HT1080 (cell line): ENCODE results near the gene SPATA19. TPM values are rescaled to one million over a fixed set of nuclear protein-coding genes. Genes with fewer than 3 reads are reported as not detected.

ENCODE experiments used
- DNase-seq: peaks from one replicate; pipeline ENCODE4 v3.0.0-alpha.2; 2015; ENCODE audit warnings: low read depth
- total RNA-seq: library from RNA; depleted of rRNA; stranded (reverse); fragments of >200 nt; shearing (Covaris generic); gene quantifications from 2 replicates; pipeline ENCODE4 v1.2.3, GENCODE V29; 2014

SPATA19 gene
- total RNA-seq, 1 experiment from 2014 or later = not detected

- no peak for DNase-seq
These were observed 26.2 kb downstream of the SPATA19 start for GRCh38 chr11:133819114-133819513.

GRCh38 chr11:133818302-133818701, 27.0 kb downstream of the SPATA19 start:
- DNase-seq = no peak

DNA sequence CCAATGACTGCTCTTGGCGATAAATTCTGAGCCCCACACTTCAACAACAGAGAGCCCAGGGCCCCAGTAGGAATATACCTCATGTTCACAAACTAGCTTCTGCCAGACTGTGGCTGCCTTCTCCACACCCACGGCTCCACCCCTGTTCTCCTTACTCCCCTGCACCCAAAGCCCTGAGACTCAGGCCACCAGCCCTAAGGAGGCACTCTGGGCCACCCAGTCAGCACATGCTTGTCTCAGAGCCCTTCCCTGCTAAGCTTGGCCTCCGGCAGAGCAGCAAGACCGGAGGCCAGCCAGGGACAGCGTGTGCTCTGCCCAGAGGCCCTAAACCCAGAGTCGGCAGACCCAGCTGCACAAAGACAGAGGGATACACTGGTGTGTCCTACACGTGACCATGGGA, 27.9 kb downstream of the SPATA19 start:
- no peak for DNase-seq

GRCh38 chr11:133816146-133816870, 29.0 kb downstream of the SPATA19 start:
- no peak for DNase-seq

DNA sequence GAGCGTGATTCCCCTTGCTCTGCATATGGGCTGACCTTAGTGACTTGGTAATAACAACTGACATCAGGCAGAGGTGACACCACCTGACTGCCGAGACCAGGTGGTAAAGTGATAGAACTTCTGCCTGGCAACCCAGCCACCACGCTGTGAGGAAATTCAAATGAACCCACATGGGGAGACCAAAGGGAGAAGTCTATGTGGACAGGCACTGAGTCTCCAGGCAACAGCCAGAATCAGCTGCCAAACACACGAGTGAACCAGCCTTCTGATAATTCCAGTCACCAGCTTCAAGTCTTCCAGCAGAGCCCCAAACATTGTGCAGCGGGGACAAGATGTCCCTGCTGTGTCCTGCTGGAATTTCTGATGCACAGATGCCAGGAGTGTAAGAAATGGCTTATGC, 29.7 kb downstream of the SPATA19 start:
- no peak for DNase-seq

DNA sequence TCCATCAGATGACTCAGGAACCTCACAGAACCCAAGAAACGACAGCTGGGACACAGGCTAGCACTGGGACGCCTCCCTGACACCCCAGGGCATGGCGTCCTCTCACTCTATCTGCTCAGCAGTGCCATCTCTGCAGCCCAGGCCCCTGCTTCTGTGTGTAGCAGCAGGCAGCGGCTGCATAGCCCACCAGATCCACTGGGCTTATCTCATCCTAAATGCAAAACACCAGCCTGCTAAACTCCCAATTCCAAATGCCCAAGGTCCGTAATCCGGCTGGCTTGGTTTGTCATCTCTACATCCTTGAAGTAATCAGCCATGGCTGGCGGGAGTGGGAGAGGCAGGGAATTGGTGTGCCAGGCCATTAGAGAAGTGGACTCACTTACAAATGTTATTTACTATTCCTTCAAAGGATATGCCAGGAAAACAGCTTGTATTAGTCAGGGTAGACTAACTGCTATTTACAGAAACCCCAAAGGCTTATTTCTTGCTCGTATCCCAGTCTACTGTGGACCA, 30.7 kb downstream of the SPATA19 start:
- no peak for DNase-seq

- DNase-seq = no peak
These were observed 33.2 kb downstream of the SPATA19 start for GRCh38 chr11:133811850-133812685.

GRCh38 chr11:133810766-133811165, 34.5 kb downstream of the SPATA19 start:
- no peak for DNase-seq

- DNase-seq = no peak
These were observed 35.5 kb downstream of the SPATA19 start for GRCh38 chr11:133809569-133810491.

GRCh38 chr11:133808393-133809140, 36.7 kb downstream of the SPATA19 start:
- no peak for DNase-seq

- peak; percentile 40 for DNase-seq
These were observed 42.3 kb downstream of the SPATA19 start for GRCh38 chr11:133803026-133803425.

- no peak for DNase-seq
These were observed 44.0 kb downstream of the SPATA19 start for GRCh38 chr11:133801356-133801755.

GRCh38 chr11:133800666-133801065, 44.6 kb downstream of the SPATA19 start:
- no peak for DNase-seq

- DNase-seq = no peak
These were observed 47.8 kb downstream of the SPATA19 start for GRCh38 chr11:133797554-133797953.

DNA sequence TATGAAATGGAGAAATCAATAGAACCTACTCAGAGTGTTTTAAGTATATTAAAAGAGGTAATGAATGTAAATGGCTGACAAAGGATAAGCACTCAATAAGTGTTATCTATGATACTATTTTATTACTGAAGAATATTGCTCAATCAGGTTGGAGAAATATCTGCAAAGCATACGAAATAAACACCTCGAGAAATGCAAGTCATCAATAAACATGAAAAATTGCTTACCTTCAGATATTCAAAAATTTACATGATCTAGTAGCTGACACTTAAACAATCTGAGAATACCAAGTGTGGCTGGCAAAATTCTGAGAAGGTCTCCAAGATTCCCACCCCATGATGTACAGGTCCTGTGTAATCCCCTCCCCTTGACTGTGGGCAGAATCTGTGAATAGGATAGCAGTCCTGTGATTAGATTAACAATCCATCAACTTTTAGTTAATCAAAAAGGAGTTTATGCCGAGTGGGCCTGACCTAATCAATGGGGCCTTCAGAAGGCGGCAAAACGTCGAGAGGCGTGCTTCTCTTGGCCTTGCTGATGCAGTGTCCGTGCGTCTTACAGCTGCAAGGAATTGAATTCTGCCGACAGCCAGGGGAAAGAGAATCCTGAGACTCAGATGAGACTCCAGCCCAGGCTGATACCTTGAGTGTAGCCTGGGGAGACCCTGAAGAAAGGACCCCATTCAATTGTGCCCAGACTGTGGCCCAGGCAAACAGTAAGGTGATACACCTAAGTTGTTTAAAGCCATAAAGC, 49.1 kb downstream of the SPATA19 start:
- no peak for DNase-seq

DNA sequence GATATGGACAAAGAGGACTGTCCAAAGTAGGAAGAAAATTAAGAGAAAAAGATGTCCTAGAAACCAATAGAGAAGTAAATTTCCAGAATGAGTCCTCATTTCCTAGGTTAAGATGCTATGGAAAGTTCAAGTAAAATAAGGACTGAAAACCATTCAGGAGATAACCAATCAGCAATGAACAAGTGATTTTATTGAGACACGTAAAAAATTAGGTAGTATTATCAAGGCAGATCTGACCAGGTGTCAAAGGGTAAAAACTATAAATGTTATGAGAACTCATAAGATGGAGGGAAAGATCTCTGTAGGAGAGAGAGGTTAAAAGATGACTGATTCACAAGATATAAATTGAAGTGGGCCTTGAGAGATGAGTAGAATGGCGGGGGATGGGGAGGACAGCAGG, 50.2 kb downstream of the SPATA19 start:
- DNase-seq = no peak

DNA sequence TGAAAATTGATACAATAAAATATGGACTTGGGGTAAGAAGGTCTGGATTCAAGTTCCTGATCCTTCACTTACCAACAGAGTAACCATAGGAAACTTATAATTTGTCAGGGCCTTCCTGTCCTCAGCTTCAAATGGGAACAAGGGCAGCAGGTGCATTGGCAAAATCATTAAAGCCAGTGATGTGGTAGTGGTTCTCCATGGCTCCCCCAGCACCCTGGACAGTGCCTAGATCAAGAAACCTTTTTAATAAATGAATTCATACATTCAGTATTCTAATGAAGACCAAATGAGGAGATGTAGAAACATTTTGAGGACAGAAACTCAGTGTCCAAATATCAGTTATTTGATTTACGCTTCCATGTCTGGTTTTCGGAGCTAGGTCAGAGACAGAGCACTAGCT, 51.1 kb downstream of the SPATA19 start:
- no peak for DNase-seq

DNA sequence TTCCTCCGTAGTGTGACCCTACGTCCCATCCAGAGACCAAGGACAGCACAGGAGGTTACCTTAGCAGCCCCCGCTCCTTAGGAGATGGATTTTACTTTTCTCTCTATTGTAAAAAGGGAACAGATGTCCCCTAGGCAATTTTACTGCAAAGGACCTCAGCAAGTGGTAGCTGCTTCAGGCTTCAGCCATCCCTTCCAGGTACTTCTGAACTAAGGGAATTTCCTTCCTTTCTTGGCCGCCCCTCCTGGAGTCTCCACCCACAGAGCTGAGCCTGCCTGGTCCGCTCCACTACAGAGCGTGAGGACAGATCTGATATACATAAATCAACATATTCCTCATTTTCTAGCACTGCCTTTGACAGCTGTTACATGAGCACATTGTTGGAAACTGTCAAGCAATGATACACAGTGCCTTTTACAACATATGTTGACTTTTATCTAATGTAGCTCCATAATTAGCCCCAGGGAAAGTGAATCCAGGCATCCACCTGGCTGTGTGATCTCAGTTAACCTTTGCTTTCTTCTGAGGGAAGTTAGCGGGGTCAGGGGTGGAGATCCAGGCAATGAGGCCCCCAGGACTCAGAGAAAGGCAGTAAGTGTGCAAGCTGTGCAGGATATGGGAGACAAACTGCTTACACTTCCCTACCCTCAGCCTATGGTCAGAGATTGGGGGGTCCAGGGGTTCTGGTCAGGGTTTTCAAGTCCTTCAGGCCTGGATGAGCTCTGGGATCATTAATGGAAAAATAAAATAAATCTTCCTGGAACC, 51.9 kb downstream of the SPATA19 start:
- DNase-seq = no peak

- no peak for DNase-seq
These were observed 54.3 kb downstream of the SPATA19 start for GRCh38 chr11:133790995-133791394.
